IMR-90 (cell line): ENCODE measurements around the gene CLCN5.

Experiments used
- BHLHE40 ChIP-seq: fragments of 150-350 bp; IDR thresholded peaks from 2 replicates; pipeline ENCODE4 v1.6.1; 2016; ENCODE audit warnings: mild to moderate bottlenecking, low read depth, low read length
- CEBPB ChIP-seq: IDR thresholded peaks from 2 replicates; pipeline ENCODE4 v1.6.1; 2012; ENCODE audit warnings: low read depth, low read length, improper control_type of control experiment
- CTCF ChIP-seq: conservative IDR thresholded peaks from 2 replicates; pipeline ENCODE4 v1.5.1; 2012; ENCODE audit warnings: mild to moderate bottlenecking, low read depth, low read length, improper control_type of control experiment
- FOS ChIP-seq: fragments of 150-350 bp; IDR thresholded peaks from 2 replicates; pipeline ENCODE4 v1.6.1; 2016; ENCODE audit warnings: low read depth, low read length
- MAFK ChIP-seq: IDR thresholded peaks from 2 replicates; pipeline ENCODE4 v1.6.1; 2012; ENCODE audit warnings: low read depth, low read length, improper control_type of control experiment
- MXI1 ChIP-seq: IDR thresholded peaks from 2 replicates; pipeline ENCODE4 v1.6.1; 2012; ENCODE audit warnings: low read depth, mild to moderate bottlenecking, low read length, moderate library complexity, borderline replicate concordance
- NFE2L2 ChIP-seq: fragments of 150-350 bp; IDR thresholded peaks from 2 replicates; pipeline ENCODE4 v1.6.1; 2016; ENCODE audit warnings: low read depth, mild to moderate bottlenecking, low read length
- POLR2A ChIP-seq: IDR thresholded peaks from 2 replicates; pipeline ENCODE4 v1.6.1; 2012; ENCODE audit warnings: mild to moderate bottlenecking, low read depth, low read length
- RAD21 ChIP-seq: IDR thresholded peaks from 2 replicates; pipeline ENCODE4 v1.6.1; 2012; ENCODE audit warnings: low read length, improper control_type of control experiment
- RFX5 ChIP-seq: IDR thresholded peaks from 2 replicates; pipeline ENCODE4 v1.8.0; 2012; ENCODE audit warnings: low read depth, mild to moderate bottlenecking, low read length, moderate library complexity
- SMC3 ChIP-seq: fragments of 150-350 bp; IDR thresholded peaks from 2 replicates; pipeline ENCODE4 v1.6.1; 2016; ENCODE audit warnings: low read depth, mild to moderate bottlenecking, antibody characterized with exemption, low read length, moderate library complexity
- USF2 ChIP-seq: fragments of 150-350 bp; IDR thresholded peaks from 2 replicates; pipeline ENCODE4 v1.6.1; 2017; ENCODE audit warnings: mild to moderate bottlenecking, antibody characterized with exemption, low read length, low read depth

- no peak for TF ChIP-seq CTCF
- TF ChIP-seq MAFK = no peak
- TF ChIP-seq RAD21 = no peak
- no peak for TF ChIP-seq POLR2A
- no peak for TF ChIP-seq USF2
- no peak for TF ChIP-seq MXI1
- no peak for TF ChIP-seq SMC3
- TF ChIP-seq CEBPB = no peak
- no peak for TF ChIP-seq BHLHE40
- TF ChIP-seq FOS = no peak
- TF ChIP-seq NFE2L2 = no peak
- TF ChIP-seq RFX5 = no peak
Measured at GRCh38 chrX:49910344-49910743, 12.1 kb upstream of the CLCN5 start.
